ENCODE measurements around the gene CALCR. TPM values are rescaled to one million over a fixed set of nuclear protein-coding genes. Genes with fewer than 3 reads are reported as not detected.

Gene CALCR
- total RNA-seq, 1 experiment from 2014 or later, result not detected

GRCh38 chr7:93562106-93562505, 12.4 kb downstream of the CALCR start:
- TF ChIP-seq EZH2 (IDR thresholded peaks at IDR 0.05; ENCODE audit: low read length, unreplicated experiment), result no peak
- TF ChIP-seq CTCF (conservative IDR thresholded peaks at IDR 0.05; ENCODE audit: low read depth, low read length), result no peak
- no peak for TF ChIP-seq EZH2phosphoT487 (IDR thresholded peaks at IDR 0.05; ENCODE audit: borderline replicate concordance, low read length)

GRCh38 chr7:93559639-93560491, 14.7 kb downstream of the CALCR start:
- peaks cover 59% of the 10 kb centered on the region for H3K27me3 ChIP-seq (ENCODE audit: low read length)
- TF ChIP-seq EZH2phosphoT487 (IDR thresholded peaks at IDR 0.05; ENCODE audit: borderline replicate concordance, low read length) (no peak), CTCF (conservative IDR thresholded peaks at IDR 0.05; ENCODE audit: low read depth, low read length) (no peak), EZH2 (IDR thresholded peaks at IDR 0.05; ENCODE audit: low read length, unreplicated experiment) (no peak)
- H3F3A ChIP-seq (ENCODE audit: low read length, unreplicated experiment), result no peaks in the 10 kb centered on the region
- POLR2A ChIA-PET (ENCODE audit: unreplicated experiment), result no interaction called here
- H3K9me2 ChIP-seq (replicated peaks; ENCODE audit: low read length), result no peaks in the 10 kb centered on the region
- H3K4me2 ChIP-seq (ENCODE audit: low read length), result no peak overlapping the region
- H2AFZ ChIP-seq (ENCODE audit: low read length), result no peak overlapping the region
- no peaks in the 10 kb centered on the region for H3K4me1 ChIP-seq (ENCODE audit: insufficient read depth, low read length)
- no peak overlapping the region for H3K27ac ChIP-seq (ENCODE audit: low read length)
- H3K79me2 ChIP-seq (ENCODE audit: low read length), result no peaks in the 10 kb centered on the region
- ATAC-seq, result no peak
- intact Hi-C loops (cut with micrococcal nuclease), result no loop called here
- DNase-seq, result no peak
- no peak overlapping the region for H3K4me3 ChIP-seq (ENCODE audit: low read length)
- no peak overlapping the region for H3K9ac ChIP-seq (ENCODE audit: low read length)
- no peaks in the 10 kb centered on the region for H4K20me1 ChIP-seq (ENCODE audit: low read length)
- no TSS peak for BruUV-seq (replicated peaks)
- CTCF ChIA-PET, result no interaction called here
- H3K36me3 ChIP-seq (ENCODE audit: low read depth, low read length), result no peaks in the 10 kb centered on the region
- H3K9me3 ChIP-seq (ENCODE audit: low read length), result no peaks in the 10 kb centered on the region

More at GRCh38 chr7:93562106-93562505, 12.4 kb downstream of the CALCR start:
- H3K79me2 ChIP-seq (ENCODE audit: low read length), result no peaks in the 10 kb centered on the region
- H2AFZ ChIP-seq (ENCODE audit: low read length), result no peak overlapping the region
- BruUV-seq (replicated peaks), result no TSS peak
- no peak overlapping the region for H3K9ac ChIP-seq (ENCODE audit: low read length)
- no peaks in the 10 kb centered on the region for H3K9me2 ChIP-seq (replicated peaks; ENCODE audit: low read length)
- ChIA-PET CTCF (no interaction called here), POLR2A (ENCODE audit: unreplicated experiment) (no interaction called here)
- no peaks in the 10 kb centered on the region for H3K36me3 ChIP-seq (ENCODE audit: low read depth, low read length)
- no peaks in the 10 kb centered on the region for H3K4me1 ChIP-seq (ENCODE audit: insufficient read depth, low read length)
- H4K20me1 ChIP-seq (ENCODE audit: low read length), result no peaks in the 10 kb centered on the region
- H3K4me2 ChIP-seq (ENCODE audit: low read length), result no peak overlapping the region
- H3K27ac ChIP-seq (ENCODE audit: low read length), result no peak overlapping the region
- H3K27me3 ChIP-seq (ENCODE audit: low read length), result peaks cover 48% of the 10 kb centered on the region
- intact Hi-C loops (cut with micrococcal nuclease), result no loop called here
- no peak overlapping the region for H3K4me3 ChIP-seq (ENCODE audit: low read length)
- DNase-seq, result no peak
- no peaks in the 10 kb centered on the region for H3K9me3 ChIP-seq (ENCODE audit: low read length)
- no peak for ATAC-seq
- H3F3A ChIP-seq (ENCODE audit: low read length, unreplicated experiment), result no peaks in the 10 kb centered on the region
